ENCODE data around the gene RWDD2A. TPM values are rescaled to one million over a fixed set of nuclear protein-coding genes. Genes with fewer than 3 reads are reported as not detected.

The RWDD2A gene
- total RNA-seq, 1 donor from 2014 or later: 6.0 TPM

DNA sequence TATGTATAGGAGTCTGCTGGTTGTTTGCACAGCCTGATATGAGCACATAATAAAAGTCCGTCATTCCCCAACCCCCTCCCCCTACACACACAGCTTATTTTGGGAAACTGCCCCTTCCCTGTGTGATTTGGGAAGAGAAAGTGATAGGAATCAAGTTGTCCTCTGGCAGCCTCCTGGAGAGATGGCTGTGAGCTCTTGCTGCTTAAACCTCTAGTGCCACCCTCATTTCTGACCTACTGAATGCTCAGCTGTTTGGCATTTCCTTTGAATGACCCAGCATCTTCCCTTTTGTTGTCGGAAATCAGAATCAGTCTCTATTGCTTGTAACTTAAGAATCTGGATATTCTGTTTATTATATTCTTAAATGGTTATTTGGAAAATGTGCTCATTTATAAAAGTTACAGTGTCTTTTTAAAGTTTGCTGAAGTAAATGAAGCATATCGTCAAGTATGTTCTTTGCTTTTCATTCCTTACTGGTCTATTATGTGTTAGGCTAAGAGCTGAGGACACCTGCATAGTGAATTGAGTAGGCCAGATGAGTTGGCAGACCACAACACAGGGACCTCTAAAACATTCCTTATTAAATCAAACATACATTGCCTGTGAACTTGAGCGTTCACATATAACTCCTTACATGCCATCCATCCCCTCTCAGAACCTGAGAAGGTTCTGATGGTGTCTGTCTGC is 5.5 kb downstream of the RWDD2A start:
- DNase-seq (ENCODE audit: low spot score): no peak

- DNase-seq (ENCODE audit: low spot score): no peak
Observed at GRCh38 chr6:83199173-83199862, 6.2 kb downstream of the RWDD2A start.

DNA sequence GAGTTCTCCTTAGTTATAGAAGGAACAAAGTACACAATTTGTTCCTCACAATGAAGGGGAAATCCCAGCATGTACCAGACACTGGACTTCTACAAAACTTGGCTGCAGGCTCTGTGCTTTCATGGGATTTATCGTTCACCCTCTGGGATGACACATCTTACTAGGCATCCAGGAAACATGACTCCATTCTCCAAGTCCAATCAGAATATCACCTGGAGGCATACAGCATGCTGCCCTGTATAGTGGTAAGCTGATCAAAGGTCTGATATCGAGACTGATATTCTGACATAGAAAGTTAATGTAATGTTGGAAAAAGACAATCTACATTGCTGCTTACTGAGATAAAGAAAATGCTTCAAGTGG is 6.7 kb downstream of the RWDD2A start:
- no peak for DNase-seq (ENCODE audit: low spot score)

- no peak for DNase-seq (ENCODE audit: low spot score)
Observed at GRCh38 chr6:83202031-83202430, 8.9 kb downstream of the RWDD2A start.

GRCh38 chr6:83215131-83216047 is 22.2 kb downstream of the RWDD2A start:
- DNase-seq (ENCODE audit: low spot score): peak; percentile 82

GRCh38 chr6:83216806-83217205 is 23.6 kb downstream of the RWDD2A start:
- DNase-seq (ENCODE audit: low spot score): no peak

DNA sequence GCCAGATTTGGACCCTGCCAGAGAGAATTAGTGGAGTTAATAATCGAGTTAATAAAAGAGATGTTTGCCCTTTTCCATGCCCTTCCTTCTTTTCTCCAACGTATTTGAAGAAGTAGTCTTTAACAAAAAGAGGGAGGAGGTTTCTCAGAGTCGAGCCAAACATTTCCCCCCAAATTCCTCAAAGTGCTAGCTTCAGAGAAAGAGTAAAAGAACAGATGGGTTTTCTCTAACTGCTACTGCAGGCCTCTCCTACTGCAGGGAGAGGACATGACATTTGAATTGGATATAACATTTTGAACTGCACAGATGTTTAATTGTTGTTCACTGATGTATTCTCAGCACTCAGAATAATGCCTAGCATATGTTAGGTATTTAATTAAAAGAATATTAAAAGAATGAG is 25.5 kb downstream of the RWDD2A start:
- no peak for DNase-seq (ENCODE audit: low spot score)

- no peak for DNase-seq (ENCODE audit: low spot score)
Observed at GRCh38 chr6:83220121-83220520, 27.0 kb downstream of the RWDD2A start.

GRCh38 chr6:83221276-83221675 is 28.1 kb downstream of the RWDD2A start:
- peak; percentile 84 for DNase-seq (ENCODE audit: low spot score)

GRCh38 chr6:83221889-83222479 is 28.8 kb downstream of the RWDD2A start:
- peak; percentile 71 for DNase-seq (ENCODE audit: low spot score)

GRCh38 chr6:83226517-83226916 is 33.4 kb downstream of the RWDD2A start:
- no peak for DNase-seq (ENCODE audit: low spot score)

GRCh38 chr6:83231146-83231545 is 38.0 kb downstream of the RWDD2A start:
- DNase-seq (ENCODE audit: low spot score): peak; percentile 50

GRCh38 chr6:83247471-83247870 is 54.3 kb downstream of the RWDD2A start:
- DNase-seq (ENCODE audit: low spot score): no peak

Other genes with a start within 250 kb of the RWDD2A start
- 16.6 TPM for gene UBE3D, start 127.5 kb upstream of the RWDD2A start, total RNA-seq (ENCODE audit: insufficient read depth, low replicate concordance)
- gene DOP1A, start 125.7 kb upstream of the RWDD2A start, total RNA-seq (ENCODE audit: insufficient read depth, low replicate concordance): 31.8 TPM
- 99.9 TPM for gene PGM3, start 92 bp upstream of the RWDD2A start, total RNA-seq (ENCODE audit: insufficient read depth, low replicate concordance)
- gene ME1, start 237.7 kb downstream of the RWDD2A start, total RNA-seq (ENCODE audit: insufficient read depth, low replicate concordance): 6.5 TPM